HUDEP-2 (cell line): Measurements from ENCODE around the gene CCDC188.

ENCODE experiments used
- DNase-seq, 76 experiments: peaks; one replicate each; lab custom pipeline; 2025; ENCODE audit not compliant: unreplicated experiment in 76 of 76; lab: John Stamatoyannopoulos, UW

The CCDC188 gene

GRCh38 chr22:20124083-20124787 is 26.6 kb downstream of the CCDC188 start:
- no peak for DNase-seq

GRCh38 chr22:20123366-20124082 is 27.3 kb downstream of the CCDC188 start:
- no peak for DNase-seq

GRCh38 chr22:20121856-20122415 is 28.9 kb downstream of the CCDC188 start:
- DNase-seq: no peak

DNA sequence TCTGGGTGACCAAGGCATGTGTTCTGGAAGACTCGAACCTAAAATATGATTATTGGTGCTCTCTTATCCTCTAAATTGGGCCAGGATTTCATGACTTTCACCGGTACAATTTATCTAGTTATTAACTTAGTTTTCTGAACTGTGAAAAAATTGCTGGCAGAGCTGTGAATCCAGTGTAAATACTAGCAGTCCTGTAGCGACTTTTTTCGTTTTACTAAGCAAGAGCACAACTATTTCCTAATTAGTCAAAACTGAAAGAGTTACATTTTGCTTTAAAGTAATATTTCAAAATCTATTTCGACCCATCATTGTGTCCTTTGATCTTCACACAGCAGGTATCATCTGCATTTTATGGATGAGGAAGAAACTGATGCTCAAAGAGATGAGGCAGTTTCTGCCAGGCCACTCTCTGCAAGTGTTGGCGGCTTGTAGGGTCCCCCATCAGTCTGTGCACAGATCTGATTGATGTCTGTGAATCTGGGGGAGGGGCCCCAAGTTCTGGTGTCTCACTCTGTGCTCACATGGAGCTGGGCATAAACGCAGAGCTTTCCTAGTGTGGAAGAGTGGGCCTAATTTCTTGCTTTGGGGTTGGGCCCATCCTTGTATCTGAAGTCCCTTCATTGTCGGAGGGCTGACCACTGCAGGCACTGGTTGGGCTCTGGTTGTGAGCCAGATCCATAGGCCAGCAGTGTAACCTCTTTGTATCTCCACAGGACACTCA is 32.4 kb downstream of the CCDC188 start:
- peak in 2 of 76 experiments; percentile 5 to 19 for DNase-seq

GRCh38 chr22:20117633-20118299 is 33.1 kb downstream of the CCDC188 start:
- peak in 17 of 76 experiments; percentile 18 to 59 (median 39) for DNase-seq

GRCh38 chr22:20116951-20117632 is 33.8 kb downstream of the CCDC188 start, which contains the start of gene TRMT2A:
TSS of gene TRMT2A (minus strand) at chr22:20117226. CDS start at chr22:20116906, 320 bp downstream.
- DNase-seq: peak; percentile 61 to 98 (median 95)

DNA sequence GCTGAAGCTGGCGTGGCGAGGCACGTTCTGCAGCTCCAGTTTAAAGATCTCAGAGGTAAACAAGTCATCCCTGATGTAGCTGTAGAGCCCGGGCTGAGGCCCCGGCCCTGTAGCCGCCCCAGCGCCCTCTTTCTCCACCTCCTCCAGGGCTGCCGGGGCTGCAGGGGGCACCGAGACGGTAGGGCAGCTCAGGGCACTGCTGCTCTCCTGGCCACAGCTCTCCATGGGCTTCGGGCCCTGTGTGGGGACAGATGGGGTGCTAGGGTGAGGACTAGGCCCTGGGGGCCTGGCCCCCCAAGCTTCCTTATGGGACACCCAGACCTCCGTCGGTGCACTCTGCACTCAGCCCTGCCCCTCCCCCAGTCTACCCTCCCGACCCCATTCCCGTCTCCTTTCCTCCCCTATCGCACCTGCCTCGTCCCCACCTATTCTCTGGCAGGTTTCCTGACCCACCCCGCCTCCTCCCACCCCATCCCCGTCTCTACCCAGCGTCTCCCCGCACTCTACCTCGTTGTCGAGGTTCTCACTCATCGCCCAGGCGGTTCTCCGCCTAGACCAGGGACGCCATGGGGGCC is 34.4 kb downstream of the CCDC188 start:
- peak in 1 of 76 experiments; percentile 36 for DNase-seq

GRCh38 chr22:20115691-20116375 is 35.0 kb downstream of the CCDC188 start, which contains the start of gene RANBP1:
TSS of gene RANBP1 (plus strand) at chr22:20116104. CDS start at chr22:20116185, 81 bp downstream.
- DNase-seq: no peak

- no peak for DNase-seq
Observed at GRCh38 chr22:20114506-20115475, 36.1 kb downstream of the CCDC188 start.

DNA sequence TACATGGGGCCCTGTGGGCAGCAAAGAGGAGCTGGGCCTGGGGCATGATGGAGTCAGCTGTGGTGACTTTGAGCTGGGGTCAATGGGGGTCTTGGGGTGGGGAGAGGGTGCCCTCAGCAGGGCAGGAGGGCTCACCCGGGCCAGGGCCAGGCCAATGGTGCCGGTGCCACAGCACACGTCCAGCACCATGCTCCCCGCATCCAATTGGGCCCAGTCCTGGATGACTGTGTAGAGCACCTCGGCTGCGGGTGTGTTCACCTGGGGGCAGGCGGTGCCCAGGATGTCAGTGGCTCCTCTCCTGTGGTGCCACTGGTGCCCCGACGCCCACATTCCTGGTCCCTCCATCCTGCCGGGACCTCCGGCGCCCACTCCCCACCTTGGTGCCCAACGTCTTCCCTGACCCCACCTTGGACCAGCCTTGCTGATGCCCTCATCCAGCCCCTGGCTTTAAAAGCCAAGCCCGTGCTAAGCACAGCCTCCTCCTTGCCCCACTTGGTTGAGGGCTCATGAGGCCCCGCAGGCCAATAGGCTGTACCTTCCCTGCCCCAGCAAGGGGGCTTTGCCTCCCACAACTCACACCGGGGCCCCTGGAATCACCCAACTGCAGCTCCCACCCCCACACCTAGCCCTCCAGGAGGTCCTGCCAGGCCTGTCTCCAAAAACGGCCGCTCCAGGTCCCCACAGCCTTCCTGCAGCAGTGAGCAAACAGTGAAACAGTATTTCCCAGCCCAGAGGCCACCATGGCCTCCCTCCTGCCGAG is 37.1 kb downstream of the CCDC188 start:
- DNase-seq: no peak

DNA sequence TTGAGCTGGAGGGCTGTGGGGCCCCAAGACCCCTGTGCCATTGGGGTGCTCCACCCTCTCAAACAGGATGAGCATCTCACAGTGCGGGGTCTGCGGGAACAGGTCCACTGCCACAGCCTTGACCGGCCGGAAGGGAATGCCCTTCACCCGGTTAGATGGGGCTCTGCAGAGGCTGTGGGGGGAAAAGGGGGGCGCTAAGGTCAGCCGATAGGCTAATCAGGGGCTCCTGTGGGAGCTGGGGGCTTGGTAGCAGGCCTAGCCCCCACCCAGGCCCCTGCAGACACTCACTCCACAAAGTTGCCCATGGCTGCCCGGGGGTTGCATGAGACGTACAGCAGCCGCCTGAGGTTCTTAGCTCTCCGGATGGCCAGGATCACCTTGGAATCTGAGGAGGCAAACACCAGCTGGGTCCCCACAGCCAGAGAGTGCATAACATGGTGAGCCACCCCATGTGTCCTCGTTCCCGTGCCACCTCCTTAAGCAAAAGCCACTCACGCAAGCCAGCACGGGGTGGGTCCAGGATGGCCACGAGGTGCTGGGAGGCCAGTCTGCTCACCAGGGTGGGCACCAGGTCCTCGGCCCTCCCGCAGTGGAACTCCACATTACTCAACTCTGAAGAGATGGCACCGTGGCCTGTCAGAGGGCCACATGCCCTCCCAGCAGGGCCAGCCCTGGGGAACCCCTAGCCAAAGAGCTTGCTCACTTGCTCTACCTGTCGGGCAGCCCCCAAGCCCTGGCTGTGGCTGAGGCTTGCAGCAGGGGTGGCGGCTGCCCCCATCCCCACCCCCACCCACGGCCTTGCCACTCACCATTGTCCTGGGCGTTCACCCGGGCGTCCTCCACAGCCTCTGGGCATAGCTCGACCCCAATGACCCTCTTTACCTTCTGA is 38.0 kb downstream of the CCDC188 start:
- no peak for DNase-seq

DNA sequence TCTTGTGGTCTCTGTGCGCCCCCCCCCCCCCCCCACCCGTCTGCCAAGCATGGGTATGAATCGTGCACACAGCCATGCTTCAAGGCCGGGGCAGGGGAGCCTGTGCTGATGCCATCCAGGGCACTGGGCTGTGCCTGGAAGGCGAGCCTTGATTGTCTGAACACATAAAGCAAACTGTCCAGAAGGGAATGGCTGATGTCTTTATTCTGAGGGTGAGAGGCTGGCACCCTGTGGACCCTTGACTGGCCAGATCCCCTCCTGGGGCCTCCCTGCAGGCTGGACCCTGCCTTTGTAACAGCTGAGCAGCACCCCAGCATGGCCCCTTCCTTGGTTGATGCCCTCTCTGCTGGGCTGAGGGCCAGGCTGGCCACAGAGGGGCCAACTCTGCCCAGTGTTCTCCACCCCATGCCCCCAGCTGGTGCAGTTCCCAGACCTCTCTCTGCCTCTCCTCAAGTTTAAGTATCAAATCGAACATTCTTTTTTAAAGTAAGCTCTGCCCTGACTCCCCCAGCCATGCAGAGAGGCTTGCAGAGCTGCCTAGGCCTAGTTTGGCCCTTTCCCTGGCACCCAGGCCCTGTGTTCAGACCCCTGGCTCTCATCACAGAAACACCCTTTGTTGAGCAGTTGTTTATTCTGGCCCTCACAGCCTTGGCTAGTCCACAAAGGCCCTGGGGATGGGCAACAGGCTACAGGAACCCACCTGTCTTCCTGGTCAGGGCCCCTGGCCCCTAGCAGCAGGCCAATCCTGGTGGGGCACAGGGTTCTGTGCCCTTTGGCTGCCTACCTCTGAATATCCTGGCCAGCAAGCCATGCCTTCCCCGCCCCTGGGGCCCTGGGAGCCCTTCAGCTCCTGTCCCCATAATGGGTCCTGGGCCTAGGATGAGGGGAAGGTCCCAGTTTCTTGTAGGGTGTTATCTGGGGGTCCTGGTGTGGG is 38.9 kb downstream of the CCDC188 start:
- DNase-seq: no peak

GRCh38 chr22:20111045-20111688 is 39.7 kb downstream of the CCDC188 start:
- DNase-seq: peak in 24 of 76 experiments; percentile 8 to 40 (median 26)

DNA sequence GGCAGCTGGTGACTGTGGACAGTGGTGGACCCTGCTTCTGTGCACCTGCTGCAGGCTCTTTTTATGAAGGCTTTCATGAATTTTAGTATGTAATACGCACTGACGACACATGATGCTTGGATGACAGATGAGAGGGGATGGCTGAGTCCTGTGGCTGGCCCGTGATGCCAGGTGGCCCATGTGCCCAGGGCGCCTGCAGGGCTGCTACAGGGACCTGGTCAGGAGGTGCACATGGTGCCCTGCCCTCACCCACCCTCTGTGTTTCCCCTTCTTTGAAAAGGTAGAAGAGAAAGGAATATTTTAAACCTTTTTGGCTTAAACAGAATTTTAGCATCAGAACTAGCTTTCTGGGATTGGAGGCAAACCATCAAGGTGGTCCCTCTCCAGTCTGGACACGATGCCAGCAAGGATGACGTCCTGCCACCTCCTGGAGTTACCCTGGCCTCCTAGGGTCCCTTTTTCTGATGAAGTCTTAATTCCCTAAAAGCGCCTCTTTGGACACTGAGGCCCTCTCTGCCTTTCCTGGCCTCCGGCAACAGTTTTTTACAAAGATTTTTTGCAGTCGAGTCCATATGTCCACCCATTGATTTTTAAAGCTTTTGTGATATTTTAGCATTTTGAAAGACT is 40.4 kb downstream of the CCDC188 start:
- DNase-seq: no peak
